NCI-H146 (cell line): Measurements from ENCODE around the gene ADAM10.

ENCODE experiments used
- DNase-seq: peaks from one replicate; lab custom pipeline; 2025; lab: John Stamatoyannopoulos, UW

Gene ADAM10

GRCh38 chr15:58551084-58551763, 198.3 kb downstream of the ADAM10 start:
- DNase-seq, result no peak

DNA sequence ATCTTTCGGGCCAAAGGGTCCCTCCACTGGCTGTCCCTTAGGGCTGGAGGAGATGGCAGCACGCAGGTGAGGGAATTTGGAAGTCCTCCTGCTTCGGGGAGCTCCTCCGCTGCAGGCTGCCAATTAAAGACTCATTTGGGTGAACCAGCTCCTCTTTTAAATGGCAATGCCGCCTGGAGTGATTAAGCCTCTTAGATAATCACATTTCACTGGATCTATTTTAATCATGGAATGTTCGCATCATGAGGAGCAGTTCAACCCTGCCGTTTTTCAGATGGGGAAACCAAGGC, 199.8 kb downstream of the ADAM10 start:
- no peak for DNase-seq

GRCh38 chr15:58549013-58549784, 200.3 kb downstream of the ADAM10 start:
- DNase-seq, result no peak

DNA sequence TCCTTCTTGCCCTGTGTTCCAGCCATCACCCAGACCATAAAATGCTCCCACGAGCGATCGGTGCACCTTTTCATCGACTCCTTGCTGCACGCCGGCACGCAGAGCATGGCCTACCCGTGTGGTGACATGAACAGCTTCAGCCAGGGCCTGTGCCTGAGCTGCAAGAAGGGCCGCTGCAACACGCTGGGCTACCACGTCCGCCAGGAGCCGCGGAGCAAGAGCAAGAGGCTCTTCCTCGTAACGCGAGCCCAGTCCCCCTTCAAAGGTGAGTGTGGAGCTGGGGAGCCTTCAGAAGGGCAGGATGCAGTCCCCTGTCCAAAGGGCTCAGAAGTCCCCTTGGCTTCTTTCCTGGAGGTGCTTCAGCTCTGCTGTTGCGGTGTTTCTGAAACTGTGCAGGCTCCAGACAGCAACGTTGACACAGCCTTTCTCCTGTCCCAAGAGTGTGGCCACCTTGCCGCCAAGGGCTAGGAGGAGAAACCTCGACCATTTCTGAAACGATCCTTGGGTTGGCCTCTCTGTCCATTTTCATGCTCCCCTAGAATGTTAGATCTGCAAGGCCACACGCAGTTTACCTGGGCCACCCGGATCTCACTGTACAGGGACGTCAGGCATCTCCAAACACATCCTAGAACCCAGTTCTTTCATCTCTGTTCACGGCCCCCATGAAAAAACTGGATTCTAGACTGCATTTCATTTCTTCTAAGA, 201.0 kb downstream of the ADAM10 start:
- DNase-seq, result no peak

GRCh38 chr15:58547628-58548307, 201.7 kb downstream of the ADAM10 start:
- no peak for DNase-seq

DNA sequence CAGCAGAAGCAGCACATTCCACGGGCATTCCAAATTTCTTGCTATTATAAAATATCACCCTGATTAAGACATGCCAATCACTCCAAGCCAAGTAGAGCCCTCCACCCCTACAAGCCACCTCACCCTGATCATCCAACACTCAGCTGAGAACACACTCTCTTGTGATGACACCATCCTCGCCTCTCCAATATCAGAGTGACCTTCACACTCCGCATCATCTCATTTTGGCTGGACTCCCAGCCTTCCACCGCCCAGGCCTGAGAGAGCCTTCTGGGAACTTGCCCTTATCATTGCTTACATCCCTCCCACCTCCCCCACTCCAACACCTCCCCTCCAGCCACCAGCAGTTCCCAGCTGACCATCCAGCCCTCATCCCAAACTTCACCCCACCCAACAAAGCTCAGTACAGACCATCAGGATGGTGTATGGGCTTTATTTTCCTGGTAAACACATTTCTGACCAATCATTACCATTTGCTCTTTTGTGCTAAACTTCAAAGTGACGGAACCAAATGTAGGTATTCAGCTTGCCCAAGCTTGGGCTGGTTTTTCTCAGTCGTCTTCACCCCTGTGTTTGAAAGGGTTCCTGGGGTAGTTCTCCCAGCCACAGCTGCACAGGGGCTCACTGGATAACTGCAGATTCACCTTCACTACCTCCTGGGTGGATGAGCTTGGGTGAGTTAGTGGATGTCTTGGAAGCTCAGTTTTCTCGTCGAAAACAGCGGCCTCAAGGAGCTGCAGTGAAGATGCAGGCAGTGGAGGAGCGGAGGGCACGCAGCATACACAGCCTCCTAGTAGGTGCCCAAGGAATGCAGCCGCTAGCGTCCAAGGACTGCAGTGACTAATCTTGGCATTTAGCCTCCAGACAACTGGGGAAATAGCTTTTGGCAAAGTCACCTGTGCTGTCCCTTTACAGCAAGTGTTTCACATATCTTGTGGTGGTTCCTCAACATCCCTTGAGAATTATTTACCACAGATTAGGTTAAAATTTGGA, 202.6 kb downstream of the ADAM10 start:
- no peak for DNase-seq

GRCh38 chr15:58546066-58546591, 203.4 kb downstream of the ADAM10 start:
- no peak for DNase-seq

DNA sequence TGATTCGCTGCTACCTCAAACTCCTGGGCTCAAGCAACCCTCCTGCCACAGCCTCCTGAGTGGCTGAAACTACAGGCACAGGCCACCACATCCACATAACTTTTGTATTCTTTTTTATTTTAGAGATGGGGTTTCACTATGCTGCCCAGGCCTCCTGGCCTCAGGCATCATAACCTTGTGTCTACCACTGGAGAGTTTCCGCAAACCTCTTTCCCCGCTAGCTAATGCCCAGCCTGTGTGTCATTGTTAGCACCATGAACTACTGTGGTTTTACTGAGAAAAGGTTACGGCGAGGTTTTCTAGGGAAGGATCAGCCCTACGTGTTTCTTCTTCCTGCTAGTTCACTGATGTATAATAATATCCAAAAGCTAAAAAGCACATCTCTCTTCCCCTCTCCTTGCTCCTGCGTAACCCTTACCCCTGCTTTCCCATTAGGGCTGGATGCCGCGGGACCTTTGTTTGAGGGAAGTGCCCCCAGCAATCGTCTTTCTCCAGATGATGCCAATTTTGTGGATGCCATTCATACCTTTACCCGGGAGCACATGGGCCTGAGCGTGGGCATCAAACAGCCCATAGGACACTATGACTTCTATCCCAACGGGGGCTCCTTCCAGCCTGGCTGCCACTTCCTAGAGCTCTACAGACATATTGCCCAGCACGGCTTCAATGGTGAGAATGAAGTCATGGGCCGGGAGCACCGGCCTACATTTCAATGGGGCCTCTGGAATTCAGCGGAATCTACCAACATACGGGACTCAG, 204.0 kb downstream of the ADAM10 start:
- DNase-seq, result no peak

GRCh38 chr15:58544756-58545155, 204.8 kb downstream of the ADAM10 start:
- no peak for DNase-seq

DNA sequence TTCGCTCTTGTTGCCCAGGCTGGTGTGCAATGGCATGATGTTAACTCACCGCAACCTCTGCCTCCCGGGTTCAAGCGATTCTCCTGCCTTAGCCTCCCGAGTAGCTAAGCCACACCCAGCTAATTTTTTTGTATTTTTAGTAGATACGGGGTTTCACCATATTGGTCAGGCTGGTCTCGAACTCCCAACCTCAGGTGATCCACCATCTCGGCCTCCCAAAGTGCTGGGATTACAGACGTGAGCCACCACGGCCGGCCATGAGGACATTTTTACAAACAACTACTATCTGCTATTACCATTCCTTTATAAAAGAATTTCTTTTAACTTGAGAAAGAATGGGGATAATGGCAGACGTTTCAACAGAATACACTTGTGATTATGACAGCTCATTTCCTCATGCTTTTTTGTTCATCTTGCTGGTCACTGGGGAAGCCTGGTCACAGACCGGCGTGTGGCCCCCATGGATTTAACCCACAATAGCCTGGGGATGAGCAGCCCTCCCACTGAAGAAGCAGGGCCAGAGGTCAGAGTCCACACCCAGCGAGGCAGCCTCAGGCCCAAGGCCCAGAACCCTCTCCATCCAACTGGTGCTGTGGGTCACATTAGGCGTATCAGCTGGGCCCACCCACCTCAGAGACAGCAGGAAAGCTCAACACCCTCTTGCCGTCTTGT, 205.7 kb downstream of the ADAM10 start:
- no peak for DNase-seq

- DNase-seq, result no peak
Measured at GRCh38 chr15:58541410-58542087, 208.0 kb downstream of the ADAM10 start.

DNA sequence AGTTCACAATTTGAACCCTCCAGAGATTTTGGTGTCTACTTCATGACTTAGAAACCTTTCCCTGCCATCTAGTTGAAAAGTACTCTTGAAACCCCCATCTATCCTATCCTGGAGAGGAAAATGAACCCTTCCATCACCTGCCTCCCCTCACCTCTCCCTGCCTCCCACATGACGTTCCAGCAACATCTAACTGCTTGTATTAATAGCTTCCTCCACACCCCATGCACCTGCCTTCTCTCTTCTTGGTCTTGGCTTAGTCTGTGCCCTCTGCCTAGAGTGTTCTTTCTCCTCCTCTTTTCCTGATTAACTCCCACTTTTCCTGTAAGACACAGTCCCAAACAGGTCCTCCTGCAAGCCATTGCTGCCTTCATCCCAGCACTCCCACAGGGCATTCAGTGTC, 210.0 kb downstream of the ADAM10 start:
- DNase-seq, result no peak

DNA sequence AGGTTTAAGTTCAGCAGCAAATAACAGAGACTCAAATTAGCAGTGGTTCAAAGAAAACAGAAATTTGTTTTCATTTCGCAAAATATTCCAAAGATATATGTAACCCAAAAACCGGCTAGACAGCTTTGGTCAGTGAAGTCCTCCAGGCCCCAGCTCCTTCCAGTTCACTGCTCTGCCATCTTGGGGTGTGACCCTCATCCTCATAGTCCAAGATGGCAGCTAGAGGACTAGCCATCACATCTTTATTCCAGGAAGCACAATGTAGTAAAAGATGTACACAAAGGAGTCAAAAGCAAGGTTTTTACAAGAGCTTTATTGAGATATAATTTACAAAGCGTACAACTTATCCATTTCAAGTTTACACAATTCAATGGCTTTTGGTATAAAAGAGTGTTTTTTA, 210.6 kb downstream of the ADAM10 start:
- no peak for DNase-seq
